HT-29 (cell line): ENCODE results near the gene AOX1. TPM values are rescaled to one million over a fixed set of nuclear protein-coding genes. Genes with fewer than 3 reads are reported as not detected.
A peak's percentile ranks its signal among the peaks of the same experiment; 100 is the strongest.
"Not testable (repeated sequence)": the region's sequence is repeated elsewhere in the genome, so short reads cannot be mapped to it uniquely, and the experiment has no call there.

Experiments
- DNase-seq: peaks from one replicate; pipeline ENCODE4 v3.0.0-alpha.2; 2015; ENCODE audit warnings: low spot score
- total RNA-seq: library from RNA; depleted of rRNA; stranded (reverse); fragments of >200 nt; shearing (Covaris generic); gene quantifications from 2 replicates; pipeline ENCODE4 v1.2.3, GENCODE V29; 2014

AOX1 gene
- total RNA-seq, 1 experiment from 2014 or later: not detected

DNA sequence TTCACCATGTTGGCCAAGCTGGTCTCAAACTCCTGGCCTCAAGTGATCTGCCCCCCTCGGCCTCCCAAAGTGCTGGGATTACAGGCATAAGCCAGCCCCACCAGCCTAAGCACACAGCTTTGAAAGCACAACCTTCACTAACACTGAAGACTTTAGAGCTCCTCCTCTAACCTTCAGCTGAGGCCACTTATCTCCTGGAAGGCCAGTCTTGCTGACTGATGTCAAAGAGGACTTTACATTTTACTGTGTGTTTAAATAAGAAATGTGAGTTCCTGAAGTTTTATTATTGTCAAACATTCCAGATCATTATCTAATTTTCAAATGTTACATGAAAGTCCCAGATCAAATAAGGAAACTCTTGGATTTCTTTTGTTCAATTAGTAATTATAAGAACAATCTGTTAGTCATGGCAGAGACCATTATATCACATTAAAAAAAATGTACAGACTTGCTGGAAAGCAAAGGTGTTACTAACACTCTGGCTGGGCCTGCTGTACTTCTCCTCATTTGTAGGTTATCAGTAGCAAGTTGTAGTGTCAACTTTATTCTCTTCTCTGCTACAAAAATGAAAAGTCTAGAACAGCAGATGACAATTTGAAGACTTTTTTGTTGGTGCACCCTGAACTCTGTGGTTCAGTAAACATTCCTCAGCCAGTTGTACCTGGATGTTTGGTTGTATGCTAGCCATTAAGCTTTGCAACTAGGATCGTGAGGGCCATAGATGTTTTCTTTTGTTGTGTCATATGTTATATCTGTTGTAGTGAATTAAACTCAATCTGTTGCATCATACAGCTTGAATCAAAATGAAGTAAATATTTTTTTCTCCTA is 80.0 kb downstream of the AOX1 start:
- DNase-seq: peak; percentile 57

DNA sequence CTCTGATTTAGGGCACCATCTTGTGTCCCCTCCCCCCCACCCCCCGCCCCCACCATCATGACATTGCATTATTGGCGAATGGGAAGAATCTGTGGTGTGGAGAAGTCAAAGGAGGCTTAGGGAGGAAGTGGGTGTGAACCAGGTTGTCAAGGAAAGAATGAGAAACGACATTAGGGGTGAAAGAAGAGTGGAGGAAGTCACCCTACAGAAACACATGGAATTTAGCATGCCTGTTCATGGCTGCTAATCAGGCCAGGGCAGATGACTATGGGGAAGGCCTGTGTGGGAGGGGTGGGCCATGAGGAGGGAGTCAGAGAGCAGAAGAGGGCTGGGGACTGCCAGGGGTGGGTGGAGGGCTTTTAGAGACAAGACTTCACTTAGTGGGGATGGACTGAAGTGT is 81.6 kb downstream of the AOX1 start:
- no peak for DNase-seq

DNA sequence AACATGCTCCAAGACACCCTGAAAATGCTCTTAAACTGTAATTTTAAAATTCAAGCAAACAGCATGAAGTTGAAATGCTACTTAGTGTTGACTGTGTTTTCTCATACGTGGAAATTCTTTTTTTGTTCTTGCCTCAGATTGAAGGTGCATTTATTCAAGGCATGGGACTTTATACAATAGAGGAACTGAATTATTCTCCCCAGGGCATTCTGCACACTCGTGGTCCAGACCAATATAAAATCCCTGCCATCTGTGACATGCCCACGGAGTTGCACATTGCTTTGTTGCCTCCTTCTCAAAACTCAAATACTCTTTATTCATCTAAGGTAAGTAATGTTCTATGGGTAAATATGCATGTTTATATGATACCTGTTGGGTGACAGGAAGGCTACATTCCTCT is 82.7 kb downstream of the AOX1 start:
- no peak for DNase-seq

DNA sequence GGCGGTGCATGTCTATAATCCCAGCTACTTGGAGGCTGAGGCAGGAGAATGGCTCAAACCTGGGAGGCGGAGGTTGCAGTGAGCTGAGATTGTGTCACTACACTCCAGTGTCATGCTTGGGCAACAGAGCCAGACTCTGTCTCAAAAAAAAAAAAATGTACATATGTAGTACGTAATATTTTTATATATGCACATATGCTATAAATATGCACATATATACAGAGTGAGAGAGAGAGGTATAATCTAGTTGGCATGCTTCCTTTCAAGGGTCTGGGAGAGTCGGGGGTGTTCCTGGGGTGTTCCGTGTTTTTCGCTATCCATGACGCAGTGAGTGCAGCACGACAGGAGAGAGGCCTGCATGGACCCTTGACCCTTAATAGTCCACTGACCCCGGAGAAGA is 83.5 kb downstream of the AOX1 start:
- no peak for DNase-seq

DNA sequence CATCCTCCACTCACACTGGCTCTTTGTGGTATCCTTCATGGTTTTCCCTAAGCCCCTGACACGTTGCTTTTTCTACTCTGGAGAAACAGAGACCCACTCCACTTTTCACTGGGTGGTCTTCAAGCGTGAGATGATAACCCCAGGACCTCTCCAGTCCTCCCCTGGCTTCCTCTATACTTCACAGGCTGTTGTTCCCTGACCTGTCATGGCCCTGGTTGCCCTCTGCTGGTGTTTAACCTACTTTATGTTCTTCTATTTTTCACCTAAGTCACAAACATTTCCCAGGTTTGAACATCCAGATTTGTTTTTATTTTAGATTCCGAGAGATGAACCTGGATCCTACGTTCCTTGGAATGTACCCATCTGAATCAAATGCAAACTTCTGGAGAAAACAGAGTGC is 84.5 kb downstream of the AOX1 start:
- DNase-seq: no peak

DNA sequence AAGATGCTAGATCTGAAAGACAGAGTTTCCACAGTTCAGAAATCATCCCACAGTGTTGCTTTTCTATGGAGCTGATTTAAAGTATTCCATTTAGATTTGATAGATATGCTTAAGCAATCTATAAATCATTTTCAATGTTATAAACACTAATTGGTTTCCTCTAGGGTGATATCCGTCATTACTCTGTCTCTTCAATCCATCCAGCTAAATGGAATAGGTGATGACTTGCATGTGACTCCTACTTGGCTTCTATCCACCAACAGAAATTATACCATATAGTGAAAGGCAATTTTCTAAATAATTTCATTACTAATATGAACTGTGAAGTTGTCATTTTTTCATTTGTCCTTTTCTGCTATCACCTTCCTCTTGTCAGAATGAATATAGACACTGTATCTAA is 84.9 kb downstream of the AOX1 start:
- no peak for DNase-seq

DNA sequence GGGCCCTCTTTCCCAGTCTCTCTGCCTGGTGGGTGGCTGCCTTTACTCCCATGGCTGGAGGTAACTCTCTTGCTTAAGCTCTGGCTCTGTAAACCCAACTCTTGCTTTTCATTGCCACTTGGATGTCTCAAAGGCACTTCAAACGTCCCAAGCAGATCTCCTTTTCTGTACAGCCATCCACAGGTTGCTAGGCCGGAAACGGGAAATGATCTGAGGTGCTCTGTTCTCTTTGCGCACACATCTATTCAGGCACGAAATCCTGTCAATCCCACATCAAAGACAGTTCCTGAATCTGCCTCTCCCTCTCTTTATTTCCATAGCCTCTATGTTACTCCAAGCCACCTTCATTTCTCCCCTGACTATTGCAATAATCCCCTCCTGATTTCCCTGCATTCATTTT is 87.4 kb downstream of the AOX1 start:
- DNase-seq: no peak

DNA sequence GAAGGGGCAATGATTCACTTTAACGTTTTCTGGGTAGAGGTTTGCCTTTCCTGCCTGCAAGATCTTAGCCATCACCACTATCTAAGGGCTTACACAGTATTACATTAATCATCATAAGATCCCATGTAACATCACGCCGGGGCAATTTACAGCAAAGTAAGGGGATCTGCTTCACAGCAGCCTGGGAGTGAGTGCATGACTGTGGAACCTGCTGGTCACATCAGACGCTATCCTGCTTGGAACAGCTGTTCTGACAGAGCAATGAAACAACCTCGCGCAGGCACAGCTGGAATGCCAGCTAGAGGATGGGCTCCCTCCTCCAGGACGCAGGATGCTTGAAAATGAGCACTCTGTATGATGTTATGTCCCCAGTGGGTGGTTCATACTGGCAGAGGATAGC is 89.0 kb downstream of the AOX1 start:
- no peak for DNase-seq

DNA sequence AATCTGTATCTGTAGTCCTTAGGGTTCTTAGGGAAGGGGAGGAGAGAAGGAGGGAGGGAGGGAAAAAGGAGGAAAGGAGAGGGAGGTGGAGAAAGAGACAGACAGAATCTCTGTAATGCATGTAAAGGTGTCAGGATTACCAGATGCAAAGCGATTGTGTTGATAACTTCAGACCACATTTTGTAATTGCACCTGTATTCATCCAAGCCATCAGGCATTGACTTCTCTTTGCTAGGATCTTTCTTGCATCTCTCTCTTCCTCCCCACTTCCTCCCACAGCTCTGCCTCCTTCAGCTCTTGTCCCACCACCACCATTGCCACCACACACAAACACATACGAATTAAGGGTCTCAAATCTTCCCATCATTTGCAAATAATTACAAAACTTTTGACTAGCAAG is 91.4 kb downstream of the AOX1 start:
- no peak for DNase-seq

DNA sequence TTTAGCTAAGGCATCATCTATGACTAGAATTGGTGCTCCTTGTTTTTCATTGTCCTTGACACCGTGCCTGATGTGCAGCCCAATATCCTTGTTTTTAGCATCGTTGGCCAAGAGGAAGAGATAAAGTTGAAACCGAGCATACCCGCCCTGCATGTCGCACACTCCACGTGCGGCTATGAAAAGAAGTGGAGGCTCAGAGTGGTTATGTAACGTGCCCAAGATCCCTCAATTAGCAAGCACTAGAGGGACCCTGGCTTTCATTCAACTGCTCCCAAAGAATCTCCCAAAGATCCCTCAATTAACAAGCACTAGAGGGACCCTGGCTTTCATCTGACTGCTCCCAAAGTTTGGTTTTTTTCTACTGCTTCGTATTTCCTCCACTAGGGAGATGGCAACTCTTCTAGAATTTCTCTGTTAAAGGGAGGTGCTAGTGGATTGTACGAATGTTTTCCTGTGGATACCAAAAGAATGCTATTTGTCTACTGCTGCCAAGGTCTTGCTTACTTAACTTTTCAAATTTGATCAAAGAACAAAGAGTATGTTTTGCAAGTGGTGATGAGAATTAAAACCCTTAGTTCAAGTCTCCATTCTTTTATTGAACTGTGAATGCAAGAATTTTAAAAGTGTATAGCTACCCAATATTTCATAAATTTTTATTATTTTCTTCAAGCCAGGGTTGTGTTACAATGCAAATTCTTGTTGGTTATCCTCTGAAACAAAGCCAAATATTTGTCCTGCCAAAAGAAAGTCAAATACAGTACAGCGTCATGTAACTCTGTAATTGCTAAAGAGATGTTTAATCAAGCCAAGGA is 92.1 kb downstream of the AOX1 start:
- DNase-seq: no peak

DNA sequence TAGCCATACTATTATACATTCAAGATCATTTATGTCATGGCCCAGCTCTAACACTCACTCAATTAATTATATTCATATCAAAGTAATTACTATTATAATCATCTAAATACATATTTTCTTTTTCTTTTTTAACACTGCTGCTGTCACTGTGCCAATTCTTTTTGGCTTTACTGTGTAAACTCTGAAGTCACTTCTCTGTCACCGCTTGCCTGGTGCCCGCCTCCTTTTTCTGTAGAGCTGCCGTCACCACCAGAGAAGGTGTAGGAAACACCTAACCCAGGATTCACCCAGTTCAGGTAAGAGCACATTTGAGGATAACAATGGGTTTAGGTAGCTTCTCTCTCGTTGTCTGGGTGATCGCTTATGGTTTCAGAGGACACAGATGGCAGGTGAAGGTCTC is 93.3 kb downstream of the AOX1 start:
- no peak for DNase-seq

DNA sequence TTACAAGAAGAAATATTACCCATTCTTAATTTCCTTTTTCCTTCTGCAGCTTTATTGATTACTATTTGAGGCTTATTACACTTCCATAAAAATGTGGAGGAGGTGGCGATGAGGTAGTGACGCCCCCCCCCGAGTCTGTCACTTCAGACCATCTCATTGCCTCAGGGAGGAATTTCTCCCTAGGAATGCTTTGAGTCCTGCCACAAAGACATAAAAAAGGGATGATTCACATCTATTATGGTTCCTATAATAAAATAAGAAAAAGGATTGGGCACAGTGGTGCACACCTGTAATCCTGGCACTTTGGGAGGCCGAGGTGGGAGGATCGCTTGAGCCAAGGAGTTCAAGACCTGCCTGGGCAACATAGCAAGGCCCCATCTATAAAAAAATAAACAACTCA is 93.7 kb downstream of the AOX1 start:
- DNase-seq: no peak

DNA sequence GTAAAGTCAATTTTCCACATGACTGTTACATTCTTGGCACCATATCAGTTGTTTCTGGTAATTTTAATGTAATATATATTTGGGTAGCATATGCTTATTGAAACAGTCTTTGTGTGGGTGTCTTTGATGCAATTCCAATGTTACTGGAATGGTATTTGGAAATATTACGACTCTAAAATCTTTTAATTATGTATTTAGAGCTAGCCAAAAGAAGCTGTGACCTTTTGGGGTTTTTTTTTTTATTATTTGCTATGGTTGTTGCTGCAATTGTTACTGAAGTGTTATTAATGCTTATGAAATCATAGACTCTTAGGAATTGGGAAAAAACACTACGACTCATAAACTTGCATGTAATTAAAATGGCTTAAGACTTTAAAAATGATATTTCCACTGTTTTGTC is 95.9 kb downstream of the AOX1 start:
- DNase-seq: no peak

DNA sequence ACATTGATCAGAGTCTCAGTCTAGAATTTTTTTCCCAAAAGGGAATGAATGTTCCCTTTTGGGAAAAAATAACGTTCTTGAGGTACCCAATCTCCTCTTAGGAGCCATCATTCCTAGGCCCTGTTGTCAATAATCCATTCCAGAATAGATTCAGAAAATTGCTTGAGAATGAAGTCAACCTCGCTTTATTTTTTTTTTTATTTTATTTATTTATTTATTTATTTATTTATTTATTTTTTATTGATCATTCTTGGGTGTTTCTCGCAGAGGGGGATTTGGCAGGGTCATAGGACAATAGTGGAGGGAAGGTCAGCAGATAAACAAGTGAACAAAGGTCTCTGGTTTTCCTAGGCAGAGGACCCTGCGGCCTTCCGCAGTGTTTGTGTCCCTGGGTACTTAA is 96.6 kb downstream of the AOX1 start:
- not testable (repeated sequence) for DNase-seq

DNA sequence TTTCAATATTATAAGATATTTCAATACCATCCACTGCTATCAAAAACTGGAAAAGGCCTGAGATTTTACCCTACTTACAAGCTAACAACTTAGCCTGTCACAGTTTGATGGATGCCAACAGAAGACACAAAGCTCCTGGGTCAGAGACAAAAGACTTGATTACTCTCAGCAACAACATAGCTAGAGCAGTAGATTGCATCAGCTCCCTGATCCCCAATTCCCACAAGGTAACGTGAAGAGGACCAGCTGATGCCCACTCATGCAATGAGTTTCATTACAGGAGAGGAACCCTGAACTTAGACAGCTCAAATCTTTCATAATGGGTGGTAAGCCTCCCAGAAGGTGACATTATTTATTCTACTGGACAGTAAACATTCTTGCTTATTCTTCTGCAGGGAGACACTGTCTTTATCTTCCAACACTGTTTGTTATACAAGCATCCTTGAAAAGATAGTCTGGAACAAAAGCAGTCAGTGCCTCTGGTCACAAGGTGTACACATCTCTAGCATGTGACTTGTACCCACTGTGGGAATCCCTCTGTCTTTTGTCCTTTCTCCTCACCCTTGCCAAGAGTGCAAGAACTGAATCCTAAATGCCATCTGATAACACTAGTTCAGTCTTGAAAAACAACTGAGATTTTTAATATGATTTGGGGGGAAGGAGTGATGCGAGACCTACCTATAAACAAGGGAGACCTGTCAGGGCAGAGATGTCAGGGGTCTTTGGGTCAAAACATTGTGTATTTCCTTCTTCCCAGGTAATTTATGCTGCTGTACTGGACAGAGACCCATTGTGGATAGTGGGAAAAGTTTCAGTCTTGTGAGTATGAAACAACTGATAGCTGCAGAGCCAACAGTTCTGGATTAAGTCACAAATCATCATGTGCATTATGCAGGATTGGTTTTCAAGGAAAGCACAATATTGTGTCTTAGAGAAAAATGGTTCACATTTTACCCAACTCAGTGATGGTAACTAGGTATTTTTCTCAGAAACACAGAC is 102.4 kb downstream of the AOX1 start:
- no peak for DNase-seq

DNA sequence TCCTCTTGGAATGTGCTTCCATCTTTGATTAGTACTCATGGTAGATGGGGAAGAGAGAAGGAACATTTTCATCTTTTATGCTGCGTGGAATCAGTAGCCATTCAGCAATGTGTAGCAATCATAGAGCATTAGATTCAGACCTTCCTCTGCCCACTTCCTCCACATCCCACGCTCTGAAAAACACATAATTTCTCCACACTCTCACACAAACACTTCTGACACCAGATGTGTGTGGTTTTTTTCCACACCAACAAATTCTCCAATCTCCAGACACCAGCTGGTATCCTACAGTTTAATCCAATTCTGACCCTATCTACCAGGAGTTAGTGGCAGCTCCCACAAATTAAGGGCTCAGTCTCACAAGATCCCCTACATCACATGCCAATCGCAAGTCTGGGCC is 103.3 kb downstream of the AOX1 start:
- DNase-seq: no peak

DNA sequence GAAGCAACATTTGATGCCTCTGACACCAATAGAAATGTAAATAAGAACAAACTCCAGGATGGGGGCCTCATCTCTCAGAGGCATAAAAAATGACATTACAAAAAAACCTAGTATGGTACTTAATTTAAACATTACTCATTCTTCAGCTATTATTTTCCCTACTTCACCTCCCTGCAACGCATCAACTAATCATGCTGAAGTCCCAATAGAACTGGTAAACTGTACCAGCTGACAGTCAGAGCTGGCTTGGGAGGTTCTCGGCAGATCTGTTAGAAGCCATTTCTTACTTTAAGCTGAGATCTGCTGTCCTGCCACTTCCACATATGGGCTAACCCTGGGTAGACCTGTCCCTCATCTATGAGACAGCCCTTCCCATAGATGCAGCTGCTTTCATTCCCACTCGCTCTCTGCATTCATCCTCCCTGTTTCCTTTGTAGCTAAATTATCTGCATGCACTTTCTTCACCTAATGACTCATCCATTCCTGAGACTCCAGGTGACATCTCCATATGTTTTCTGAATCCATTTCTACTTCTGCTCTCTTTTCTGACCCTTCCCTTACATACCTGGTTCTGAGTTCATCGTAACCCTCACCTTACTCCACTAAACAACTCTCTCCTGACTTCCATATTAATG is 108.1 kb downstream of the AOX1 start:
- DNase-seq: peak; percentile 56

DNA sequence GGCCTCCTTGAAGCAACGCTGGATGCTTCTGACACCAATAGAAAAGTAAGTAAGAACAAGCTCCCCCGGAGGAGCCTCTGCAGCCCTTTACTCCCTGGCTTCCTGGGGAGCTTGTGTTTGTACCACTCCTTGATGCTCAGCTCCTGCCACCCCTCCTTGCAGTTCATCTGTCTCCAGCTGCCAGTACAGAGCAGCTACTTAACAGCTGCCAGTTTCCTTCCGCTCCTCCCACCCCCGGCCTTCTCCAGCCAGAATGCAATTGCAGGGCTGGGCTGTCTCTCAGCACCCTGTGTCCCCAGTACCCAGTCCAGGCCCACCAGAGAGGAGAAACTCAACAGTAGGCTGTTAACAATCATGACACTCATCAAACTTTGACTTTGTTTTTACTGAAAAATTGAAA is 109.4 kb downstream of the AOX1 start:
- DNase-seq: no peak

DNA sequence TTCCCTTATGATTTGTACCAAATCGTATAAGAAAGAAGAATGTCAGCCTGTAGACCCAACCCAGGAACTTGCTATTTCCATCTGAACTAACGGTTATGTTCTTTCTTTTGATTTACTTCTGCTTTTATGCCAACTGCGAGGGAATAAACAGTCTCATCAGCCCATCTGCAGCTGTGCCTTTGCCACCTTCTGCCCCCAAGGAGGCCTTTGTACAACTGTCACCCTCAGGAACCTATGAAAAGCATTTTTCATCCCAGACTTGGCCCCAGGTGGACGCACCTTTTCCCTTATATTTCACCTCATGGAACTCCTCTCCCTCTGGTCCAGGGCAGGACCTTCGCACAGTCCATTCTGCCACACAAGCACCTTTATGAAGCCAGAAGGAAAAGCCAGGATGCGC is 109.8 kb downstream of the AOX1 start:
- DNase-seq: no peak

DNA sequence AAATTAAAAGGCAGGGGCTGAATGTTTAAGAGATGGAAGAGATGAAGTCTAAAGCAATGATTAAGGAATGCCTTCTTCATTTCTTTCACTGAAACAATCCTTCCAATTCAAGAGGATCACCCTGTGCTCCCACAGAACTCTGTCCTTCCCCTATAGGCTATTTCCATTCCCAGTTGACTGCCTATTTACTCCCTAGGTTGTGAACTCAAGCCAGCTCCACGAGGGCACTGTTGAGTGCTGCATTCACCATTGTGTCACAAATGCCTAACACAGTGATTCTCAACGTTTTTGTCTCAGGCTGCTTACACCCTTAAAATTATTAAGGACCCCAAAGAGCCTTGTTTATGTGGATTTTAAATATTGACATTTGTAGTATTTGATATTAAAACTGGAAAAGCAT is 112.4 kb downstream of the AOX1 start:
- DNase-seq: no peak

DNA sequence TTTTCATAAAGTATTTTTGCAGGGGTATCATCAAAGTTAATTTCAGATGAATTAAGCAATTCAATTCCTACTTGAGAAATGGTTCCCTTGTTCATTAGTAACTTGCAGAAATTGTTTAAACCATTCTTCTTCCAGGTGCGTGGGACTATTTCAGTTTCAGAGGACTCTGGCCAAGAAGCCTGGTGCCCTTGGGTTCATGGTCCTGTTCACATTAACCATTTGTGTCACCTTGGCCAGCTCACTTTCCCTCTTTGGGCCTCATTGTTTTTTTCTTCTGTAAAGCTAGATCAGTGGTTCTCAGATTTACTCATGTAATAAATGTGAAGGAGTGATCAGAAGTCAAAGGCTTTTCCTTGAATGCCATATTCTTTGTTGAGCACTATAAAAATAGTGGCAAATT is 113.5 kb downstream of the AOX1 start:
- DNase-seq: no peak
